Caco-2 (cell line): ENCODE results near the gene PP2D1. TPM values are rescaled to one million over a fixed set of nuclear protein-coding genes. Genes with fewer than 3 reads are reported as not detected.

Experiments used
- BruUV-seq: library from RNA; stranded (reverse); fragments of 400-500 nt; replicated peaks from 2 replicates; lab custom pipeline; 2021; lab: Mats Ljungman, UMichigan
- CTCF ChIA-PET: fragments of 300-600 bp; sonication (Branson Sonifier 250); formaldehyde crosslinking; loops from one replicate; lab custom pipeline; 2022; ENCODE audit warnings: antibody characterized with exemption; lab: Charles Lee
- POLR2A ChIA-PET: fragments of 300-600 bp; sonication (Branson Sonifier 250); formaldehyde crosslinking; loops from one replicate; lab custom pipeline; 2022; ENCODE audit warnings: antibody characterized with exemption; lab: Charles Lee
- DNase-seq, 2 experiments: peaks; one replicate each; pipeline versions ENCODE4 v3.0.0 to v3.0.0-alpha.2; 2020 to 2022
- H3K27me3 ChIP-seq: replicated peaks from 2 replicates; pipeline ENCODE4 v1.6.0; 2011; ENCODE audit warnings: low read length; ENCODE audit not compliant: control insufficient read depth, insufficient read depth
- H3K36me3 ChIP-seq: 2 replicates; pipeline ENCODE4 v1.5.1; 2011; ENCODE audit warnings: low read length; ENCODE audit not compliant: control insufficient read depth, insufficient read depth
- H3K4me1 ChIP-seq: fragments of 250-450 bp; sonication (Bioruptor Pico); 2 replicates; pipeline ENCODE4 v1.5.1; 2020; ENCODE audit warnings: mild to moderate bottlenecking
- H3K4me3 ChIP-seq: 2 replicates; pipeline ENCODE4 v1.5.1; 2011; ENCODE audit warnings: low read depth, mild to moderate bottlenecking, control low read depth, low read length
- H3K9me3 ChIP-seq: fragments of 250-450 bp; sonication (Bioruptor Pico); 2 replicates; pipeline ENCODE4 v1.5.1; 2020; ENCODE audit warnings: mild to moderate bottlenecking, moderate library complexity
- H3K27ac Mint-ChIP-seq: one replicate; pipeline ENCODE4 v1.8.0; 2022; ENCODE audit warnings: mixed read lengths; ENCODE audit not compliant: unreplicated experiment
- H3K27me3 Mint-ChIP-seq: one replicate; pipeline ENCODE4 v1.8.0; 2022; ENCODE audit warnings: mixed read lengths; ENCODE audit not compliant: insufficient read depth, unreplicated experiment
- H3K36me3 Mint-ChIP-seq: one replicate; pipeline ENCODE4 v1.8.0; 2022; ENCODE audit warnings: mild to moderate bottlenecking, mixed read lengths; ENCODE audit not compliant: insufficient read depth, unreplicated experiment
- H3K4me1 Mint-ChIP-seq: one replicate; pipeline ENCODE4 v1.8.0; 2022; ENCODE audit warnings: low read depth, mixed read lengths; ENCODE audit not compliant: unreplicated experiment
- H3K4me3 Mint-ChIP-seq: one replicate; pipeline ENCODE4 v1.8.0; 2022; ENCODE audit warnings: mild to moderate bottlenecking, moderate library complexity, mixed read lengths; ENCODE audit not compliant: unreplicated experiment
- H3K9me3 Mint-ChIP-seq: one replicate; pipeline ENCODE4 v1.8.0; 2022; ENCODE audit warnings: mixed read lengths; ENCODE audit not compliant: unreplicated experiment
- intact Hi-C: fragments of 100-400 bp; cut with micrococcal nuclease; formaldehyde crosslinking; loops from one replicate; pipeline ENCODE4 v1.10.0; 2022; ENCODE audit not compliant: unreplicated experiment
- total RNA-seq: library from RNA; stranded (reverse); gene quantifications from 2 replicates; pipeline ENCODE4 v1.2.3, GENCODE V29; 2022
- TF ChIP-seq, protein P1 (sequence below), 2 experiments: fragments of 200-600 bp in 1 of 2; IDR thresholded peaks; 1 replicate in 1 of 2; 2 replicates in 1 of 2; pipeline versions ENCODE4 v1.5.1 to v1.8.0; 2011 to 2022; ENCODE audit warnings: antibody characterized with exemption in 1 of 2, control low read depth in 1 of 2, inconsistent platforms in 1 of 2, low read depth in 1 of 2, low read length in 1 of 2, mild to moderate bottlenecking in 1 of 2, moderate library complexity in 1 of 2; ENCODE audit not compliant: insufficient read depth in 1 of 2, severe bottlenecking in 1 of 2, unreplicated experiment in 1 of 2

Gene PP2D1
- total RNA-seq, 1 experiment from 2014 or later = not detected

DNA sequence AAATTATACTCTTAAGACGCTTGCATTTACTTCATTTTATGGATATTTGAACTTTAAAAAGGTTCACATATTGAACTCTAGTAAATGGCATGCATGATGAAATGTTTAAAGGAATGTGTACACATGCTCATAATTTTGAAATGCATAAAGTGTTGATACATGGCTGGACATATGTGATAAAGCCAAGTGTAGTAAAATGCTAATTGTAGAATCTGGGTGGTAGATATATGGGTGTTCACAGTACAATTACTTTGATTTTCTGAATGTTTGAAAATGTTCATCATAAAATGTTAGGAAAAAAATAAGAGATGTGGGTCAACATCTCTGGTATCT, 73.8 kb downstream of the PP2D1 start:
- peak overlapping the region; percentile 43 for H3K27ac Mint-ChIP-seq
- Histone ChIP-seq H3K4me3 (no peak overlapping the region), H3K27me3 (no peaks in the 10 kb centered on the region), H3K9me3 (no peaks in the 10 kb centered on the region), H3K4me1 (peaks cover 12% of the 10 kb centered on the region), H3K36me3 (no peaks in the 10 kb centered on the region)
- H3K4me1 Mint-ChIP-seq = peaks cover 22% of the 10 kb centered on the region
- H3K36me3 Mint-ChIP-seq = peaks cover 6% of the 10 kb centered on the region
- DNase-seq = no peak
- peaks cover 9% of the 10 kb centered on the region for H3K9me3 Mint-ChIP-seq
- CTCF ChIA-PET = no interaction called here
- POLR2A ChIA-PET = no interaction called here
- H3K4me3 Mint-ChIP-seq = no peak overlapping the region
- no peaks in the 10 kb centered on the region for H3K27me3 Mint-ChIP-seq
- TF ChIP-seq, protein P1, sequence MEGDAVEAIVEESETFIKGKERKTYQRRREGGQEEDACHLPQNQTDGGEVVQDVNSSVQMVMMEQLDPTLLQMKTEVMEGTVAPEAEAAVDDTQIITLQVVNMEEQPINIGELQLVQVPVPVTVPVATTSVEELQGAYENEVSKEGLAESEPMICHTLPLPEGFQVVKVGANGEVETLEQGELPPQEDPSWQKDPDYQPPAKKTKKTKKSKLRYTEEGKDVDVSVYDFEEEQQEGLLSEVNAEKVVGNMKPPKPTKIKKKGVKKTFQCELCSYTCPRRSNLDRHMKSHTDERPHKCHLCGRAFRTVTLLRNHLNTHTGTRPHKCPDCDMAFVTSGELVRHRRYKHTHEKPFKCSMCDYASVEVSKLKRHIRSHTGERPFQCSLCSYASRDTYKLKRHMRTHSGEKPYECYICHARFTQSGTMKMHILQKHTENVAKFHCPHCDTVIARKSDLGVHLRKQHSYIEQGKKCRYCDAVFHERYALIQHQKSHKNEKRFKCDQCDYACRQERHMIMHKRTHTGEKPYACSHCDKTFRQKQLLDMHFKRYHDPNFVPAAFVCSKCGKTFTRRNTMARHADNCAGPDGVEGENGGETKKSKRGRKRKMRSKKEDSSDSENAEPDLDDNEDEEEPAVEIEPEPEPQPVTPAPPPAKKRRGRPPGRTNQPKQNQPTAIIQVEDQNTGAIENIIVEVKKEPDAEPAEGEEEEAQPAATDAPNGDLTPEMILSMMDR (IDR thresholded peaks at IDR 0.05; ENCODE audit: insufficient read depth in 1 of 2, low read depth in 1 of 2, low read length in 1 of 2, severe bottlenecking in 1 of 2, unreplicated experiment in 1 of 2) = no peak
- BruUV-seq = no TSS peak
- intact Hi-C loops = no loop called here

DNA sequence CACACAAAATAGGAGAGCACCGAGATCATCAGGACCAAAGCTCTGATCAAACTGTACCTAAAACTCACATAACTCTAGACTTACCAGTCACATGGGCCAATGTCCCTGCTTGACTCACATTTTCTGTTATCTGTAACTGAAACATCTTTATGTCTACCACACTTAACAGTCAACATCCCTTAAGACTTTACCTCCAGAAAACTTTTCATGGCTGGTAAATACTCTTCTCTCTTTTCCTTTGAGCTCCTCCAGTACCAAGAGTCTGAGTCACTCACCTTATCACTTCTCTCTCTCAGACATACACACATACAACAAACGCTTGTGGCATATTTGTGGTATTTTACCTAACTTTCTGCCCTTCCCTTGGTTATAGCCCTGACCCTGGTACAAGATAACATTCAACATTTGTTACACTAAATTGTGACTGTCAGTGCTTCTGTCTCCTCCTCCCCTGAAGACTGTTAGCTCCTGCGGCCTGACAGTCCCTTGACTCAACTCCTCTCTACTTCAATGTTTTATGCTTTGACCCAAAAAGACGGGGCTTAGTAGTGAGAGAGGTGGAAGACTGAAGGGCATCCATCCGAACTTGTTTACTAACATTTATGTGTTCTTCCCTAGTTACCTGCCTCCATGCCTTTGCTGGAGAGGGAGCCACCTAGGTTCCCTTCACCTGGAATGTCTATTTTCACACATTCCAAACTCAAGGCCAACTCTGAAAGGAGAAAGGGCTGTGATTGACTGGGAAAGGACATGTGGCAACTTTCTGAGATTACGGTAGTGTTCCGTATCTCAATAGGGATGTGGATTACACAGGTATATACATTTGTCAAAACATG, 74.4 kb downstream of the PP2D1 start:
- peaks cover 22% of the 10 kb centered on the region for H3K4me1 Mint-ChIP-seq
- Histone ChIP-seq H3K36me3 (no peaks in the 10 kb centered on the region), H3K9me3 (no peaks in the 10 kb centered on the region), H3K27me3 (no peaks in the 10 kb centered on the region), H3K4me3 (no peak overlapping the region), H3K4me1 (peaks cover 12% of the 10 kb centered on the region)
- TF ChIP-seq, protein P1 (IDR thresholded peaks at IDR 0.05; ENCODE audit: insufficient read depth in 1 of 2, low read depth in 1 of 2, low read length in 1 of 2, severe bottlenecking in 1 of 2, unreplicated experiment in 1 of 2) = no peak
- peak overlapping the region; percentile 43 for H3K27ac Mint-ChIP-seq
- intact Hi-C loops = loop anchor here (1.0 to 2.0 kb wide), 2 partner anchors 8 to 39 kb away; no protein-coding TSS in a partner anchor
- H3K27me3 Mint-ChIP-seq = no peaks in the 10 kb centered on the region
- ChIA-PET POLR2A (interaction anchor here (0.8 kb wide), 1 partner anchor 103 kb away, joined by 3 read pairs; the partner anchor contains the start of gene KAT2B), CTCF (no interaction called here)
- H3K9me3 Mint-ChIP-seq = peaks cover 9% of the 10 kb centered on the region
- no TSS peak for BruUV-seq
- DNase-seq = peak in 1 of 2 experiments; percentile 41
- no peak overlapping the region for H3K4me3 Mint-ChIP-seq
- H3K36me3 Mint-ChIP-seq = peaks cover 6% of the 10 kb centered on the region

Other genes starting within 250 kb of the PP2D1 start
- 0.39 and 1.4 TPM in 2 replicates for gene EFHB, start 78.0 kb downstream of the PP2D1 start, total RNA-seq
- 63.1 and 69.5 TPM in 2 replicates for gene RAB5A, start 65.2 kb downstream of the PP2D1 start, total RNA-seq
- gene KAT2B, start 28.2 kb upstream of the PP2D1 start, total RNA-seq = 8.1 and 9.8 TPM in 2 replicates
- 24.2 and 27.2 TPM in 2 replicates for gene SGO1, start 173.9 kb upstream of the PP2D1 start, total RNA-seq